CMK (cell line): ENCODE results near the gene SPACA6.
A peak's percentile ranks its signal among the peaks of the same experiment; 100 is the strongest.

Source experiments
- DNase-seq: peaks from one replicate; pipeline ENCODE4 v3.0.0-alpha.2; 2010; ENCODE audit warnings: low read depth

The SPACA6 gene

GRCh38 chr19:51703575-51704515 is 10.7 kb downstream of the SPACA6 start:
- DNase-seq = peak; percentile 95

- no peak for DNase-seq
Observed at GRCh38 chr19:51704626-51705025, 11.5 kb downstream of the SPACA6 start.

- no peak for DNase-seq
Observed at GRCh38 chr19:51706296-51706695, 13.2 kb downstream of the SPACA6 start.

GRCh38 chr19:51706885-51707284 is 13.8 kb downstream of the SPACA6 start:
- DNase-seq = no peak

- DNase-seq = no peak
Observed at GRCh38 chr19:51708811-51709210, 15.7 kb downstream of the SPACA6 start.

GRCh38 chr19:51709575-51709974 is 16.4 kb downstream of the SPACA6 start:
- no peak for DNase-seq

- no peak for DNase-seq
Observed at GRCh38 chr19:51710163-51710562, 17.0 kb downstream of the SPACA6 start.

GRCh38 chr19:51711702-51712101 is 18.6 kb downstream of the SPACA6 start:
- DNase-seq = no peak

- DNase-seq = no peak
Observed at GRCh38 chr19:51712461-51713081, 19.4 kb downstream of the SPACA6 start.

GRCh38 chr19:51713319-51714285 is 20.5 kb downstream of the SPACA6 start:
- no peak for DNase-seq

- DNase-seq = no peak
Observed at GRCh38 chr19:51714848-51715247, 21.7 kb downstream of the SPACA6 start.

GRCh38 chr19:51715850-51716249 is 22.7 kb downstream of the SPACA6 start:
- no peak for DNase-seq

- DNase-seq = no peak
Observed at GRCh38 chr19:51716925-51717324, 23.8 kb downstream of the SPACA6 start.

- DNase-seq = no peak
Observed at GRCh38 chr19:51719251-51719988, 26.3 kb downstream of the SPACA6 start.

- DNase-seq = no peak
Observed at GRCh38 chr19:51721905-51722304, 28.8 kb downstream of the SPACA6 start.

- no peak for DNase-seq
Observed at GRCh38 chr19:51722492-51722891, 29.4 kb downstream of the SPACA6 start.

- DNase-seq = no peak
Observed at GRCh38 chr19:51724543-51724942, 31.4 kb downstream of the SPACA6 start.

- DNase-seq = no peak
Observed at GRCh38 chr19:51726049-51726448, 32.9 kb downstream of the SPACA6 start.

GRCh38 chr19:51727349-51727880 is 34.3 kb downstream of the SPACA6 start:
- DNase-seq = no peak

GRCh38 chr19:51729781-51730180 is 36.7 kb downstream of the SPACA6 start:
- DNase-seq = no peak
